NCI-H187 treated with DMSO at 0.1 percent for 48 hours (cell line): ENCODE results near the gene MAP1S.

Experiments used
- DNase-seq: peaks from one replicate; lab custom pipeline; 2025; lab: John Stamatoyannopoulos, UW

MAP1S gene

DNA sequence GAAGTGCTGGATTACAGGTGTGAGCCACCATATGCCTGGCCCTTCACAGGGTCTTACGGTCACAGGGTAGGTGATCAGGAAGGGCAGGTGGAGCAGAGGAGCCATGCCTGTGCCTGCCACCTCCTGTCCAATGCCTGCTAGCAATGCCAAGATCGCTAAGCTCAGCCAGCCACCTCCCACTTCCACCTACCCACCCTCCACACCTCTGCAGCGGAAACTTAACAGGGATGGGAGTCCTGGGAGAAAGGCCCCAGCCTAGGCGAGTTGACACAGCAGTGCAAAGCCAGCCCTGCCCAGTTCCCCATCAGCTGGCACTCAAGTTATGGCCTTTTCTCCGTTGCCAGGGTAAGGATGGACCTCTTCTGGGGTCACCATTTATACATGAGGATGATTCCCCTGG lies 16.1 kb downstream of the MAP1S start:
- DNase-seq, result no peak

DNA sequence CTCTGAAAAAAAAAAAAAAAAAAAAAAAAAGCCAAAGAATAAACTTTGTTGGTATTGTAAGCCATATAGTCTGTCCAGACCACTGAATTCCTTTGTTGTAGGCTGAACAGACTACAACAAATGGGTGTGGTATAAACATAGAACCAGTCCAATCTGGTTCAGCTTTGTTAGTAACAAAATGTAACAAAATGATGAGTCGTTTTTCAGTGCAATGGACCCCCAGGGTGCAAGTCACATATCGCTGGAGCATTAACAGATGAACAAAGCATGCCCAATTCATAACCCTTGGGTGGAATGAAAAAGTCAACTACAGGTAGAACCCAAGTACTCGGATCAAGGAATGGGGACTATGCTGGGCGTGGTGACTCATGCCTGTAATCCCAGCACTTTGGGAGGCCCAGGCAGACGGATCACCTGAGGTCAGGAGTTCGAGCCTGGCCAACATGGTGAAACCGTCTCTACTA lies 18.4 kb downstream of the MAP1S start:
- no peak for DNase-seq

DNA sequence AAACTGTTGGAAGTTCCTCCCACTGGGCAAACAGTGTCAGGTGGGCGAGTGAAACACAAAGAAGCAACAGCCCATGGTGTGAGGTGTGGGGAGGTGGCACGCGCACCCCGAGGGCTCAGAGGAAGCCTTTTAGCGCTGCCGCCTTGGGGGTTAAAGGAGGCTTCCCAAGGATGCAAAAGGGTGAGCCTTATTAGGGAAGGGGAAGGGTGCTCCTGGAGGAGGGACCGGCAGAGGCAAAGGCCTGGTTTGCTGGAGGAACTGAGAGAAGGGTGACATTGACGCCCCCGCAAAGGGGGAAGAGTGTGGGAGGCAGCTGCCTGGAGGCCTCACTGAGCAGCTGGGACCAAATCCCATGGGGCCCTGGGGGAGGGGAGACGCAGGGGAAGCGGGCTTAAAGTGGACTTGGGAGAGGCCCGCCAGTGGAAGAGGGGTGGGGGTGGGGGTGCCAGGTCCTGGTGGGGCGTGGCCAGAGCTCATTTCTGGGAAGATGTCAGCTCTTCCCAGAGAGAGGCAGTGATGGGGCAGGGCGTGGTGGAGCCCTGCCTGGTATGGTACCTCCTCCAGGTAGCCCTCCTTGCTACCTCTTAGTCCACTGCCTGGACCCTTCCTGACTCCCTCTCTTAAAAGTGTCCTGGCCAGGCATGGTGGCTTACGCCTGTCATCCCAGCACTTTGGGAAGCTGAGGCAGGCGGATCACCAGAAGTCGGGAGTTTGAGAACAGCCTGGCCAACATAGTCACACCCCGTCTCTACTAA lies 20.0 kb downstream of the MAP1S start:
- no peak for DNase-seq

DNA sequence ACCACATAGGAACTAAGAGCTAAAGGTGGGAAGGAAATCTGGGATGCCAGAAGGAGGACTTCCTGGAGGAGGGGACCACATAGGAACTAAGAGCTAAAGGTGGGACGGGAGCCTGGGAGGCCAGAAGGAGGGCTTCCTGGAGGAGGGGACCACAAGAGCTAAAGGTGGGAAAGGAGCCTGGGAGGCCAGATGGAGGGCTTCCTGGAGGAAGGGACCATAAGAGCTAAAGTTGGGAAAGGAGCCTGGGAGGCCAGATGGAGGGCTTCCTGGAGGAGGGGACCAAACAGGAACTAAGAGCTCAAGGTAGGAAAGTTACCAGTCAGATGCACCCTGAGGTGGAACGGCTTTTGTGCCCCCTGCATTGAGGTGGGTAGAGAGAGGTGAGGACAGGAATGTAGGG lies 22.2 kb downstream of the MAP1S start:
- no peak for DNase-seq

DNA sequence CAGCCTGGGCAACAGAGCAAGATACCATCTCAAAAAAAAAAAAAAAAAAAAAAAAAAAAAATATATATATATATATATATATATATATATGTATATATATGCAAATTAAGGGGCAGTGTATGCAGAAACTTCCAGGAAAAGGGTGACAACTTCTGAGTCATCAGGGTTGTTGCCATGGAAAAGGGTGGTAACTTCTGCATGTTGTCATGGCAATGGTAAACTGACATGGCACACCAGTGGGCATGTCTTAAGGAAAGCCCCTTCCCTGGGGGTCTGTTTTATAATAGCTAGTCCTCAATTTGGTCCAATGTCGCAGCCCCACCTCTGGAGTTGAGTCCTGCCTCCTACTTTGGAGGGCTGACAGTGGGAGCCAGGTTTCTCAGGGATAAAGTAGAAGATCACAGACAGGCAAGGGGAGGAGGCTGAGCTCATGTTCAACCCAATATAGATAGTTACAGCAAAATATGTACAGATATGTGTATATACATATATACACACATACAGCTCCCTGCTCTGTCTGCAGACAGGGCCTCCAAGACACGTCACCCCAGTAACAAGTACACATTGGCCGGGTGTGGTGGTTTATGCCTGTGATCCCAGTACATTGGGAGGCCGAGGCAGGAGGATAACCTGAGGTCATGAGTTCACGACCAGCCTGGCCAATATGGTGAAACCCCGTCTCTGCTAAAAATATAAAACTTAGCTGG lies 24.7 kb downstream of the MAP1S start:
- no peak for DNase-seq

DNA sequence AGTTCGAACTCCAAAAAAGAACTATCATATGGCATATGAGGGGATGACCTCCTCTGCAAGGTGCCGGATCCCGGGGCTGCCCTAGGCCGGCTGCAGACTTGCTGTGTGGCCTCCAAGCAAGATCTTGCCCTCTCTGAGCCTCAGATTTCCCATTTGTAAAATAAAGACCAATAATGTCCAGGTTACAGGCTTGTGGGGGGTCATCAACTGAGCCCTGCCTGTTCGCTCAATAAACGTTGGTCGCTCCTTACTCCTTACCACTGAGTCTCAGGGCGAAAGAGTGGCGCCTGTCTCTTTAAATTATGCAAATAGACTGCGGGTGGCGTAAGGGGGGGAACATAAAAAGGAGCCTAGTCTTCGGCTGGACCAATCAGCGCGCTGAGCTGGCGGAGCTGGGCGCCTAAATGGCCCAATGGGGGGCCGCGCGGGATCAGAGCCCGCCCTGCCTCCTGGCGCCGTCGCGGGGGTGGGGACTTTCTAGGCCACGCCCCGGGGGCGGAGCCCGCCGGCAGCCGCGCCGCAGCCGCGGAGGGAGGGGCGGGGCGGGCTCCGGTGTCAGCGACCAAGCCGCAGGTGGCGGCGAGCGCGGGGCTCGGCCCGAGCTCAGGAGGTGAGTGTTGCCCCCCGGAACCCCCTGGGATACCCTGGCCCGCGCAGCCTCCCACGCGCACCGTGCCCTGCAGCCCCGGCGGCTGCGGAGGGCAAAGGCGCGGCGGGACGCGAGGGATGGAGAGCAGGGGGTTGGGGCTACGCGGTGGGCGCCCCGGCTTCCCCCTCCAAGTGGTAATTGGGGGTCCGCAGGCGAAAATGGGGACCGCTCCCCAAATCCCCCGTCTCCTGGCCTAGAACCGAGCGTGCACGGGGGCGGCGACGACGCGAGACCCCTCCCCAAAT lies 28.2 kb downstream of the MAP1S start:
- DNase-seq, result peak; percentile 10

DNA sequence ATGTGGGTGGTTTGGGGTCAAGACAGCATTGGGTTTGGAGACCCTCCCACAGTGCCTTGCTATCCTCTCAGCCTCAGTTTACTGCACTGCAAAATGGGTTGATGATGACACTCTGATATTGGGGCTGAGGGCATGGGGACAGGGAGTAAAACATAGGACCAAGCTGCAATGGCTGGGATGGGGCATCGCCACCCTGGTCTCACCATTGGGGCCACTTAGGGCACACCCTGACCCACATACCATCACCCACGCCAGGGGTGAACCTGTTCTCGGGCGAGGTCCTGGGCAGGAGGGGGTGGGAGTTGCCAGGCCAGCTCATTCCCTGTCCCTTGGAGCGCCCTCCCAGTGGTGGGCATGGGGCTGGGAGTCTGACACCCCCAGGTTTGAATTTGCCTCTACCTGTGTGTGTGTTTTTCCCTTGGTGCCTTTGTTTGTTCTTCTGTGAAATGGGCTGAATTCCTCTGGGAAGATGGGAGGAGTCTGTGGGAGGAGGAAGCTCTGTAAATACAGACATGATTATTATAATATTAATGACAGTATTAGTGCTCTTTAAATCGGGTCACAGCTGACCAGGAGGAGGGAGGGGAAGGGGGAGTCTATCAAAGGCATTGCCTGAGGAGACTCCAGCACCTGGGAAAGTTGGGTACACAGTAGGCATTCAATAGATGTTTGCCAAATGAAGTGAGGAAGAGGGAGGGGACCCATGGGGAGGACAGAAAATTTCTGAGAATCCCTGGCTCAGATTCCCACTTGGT lies 29.8 kb downstream of the MAP1S start:
- no peak for DNase-seq

DNA sequence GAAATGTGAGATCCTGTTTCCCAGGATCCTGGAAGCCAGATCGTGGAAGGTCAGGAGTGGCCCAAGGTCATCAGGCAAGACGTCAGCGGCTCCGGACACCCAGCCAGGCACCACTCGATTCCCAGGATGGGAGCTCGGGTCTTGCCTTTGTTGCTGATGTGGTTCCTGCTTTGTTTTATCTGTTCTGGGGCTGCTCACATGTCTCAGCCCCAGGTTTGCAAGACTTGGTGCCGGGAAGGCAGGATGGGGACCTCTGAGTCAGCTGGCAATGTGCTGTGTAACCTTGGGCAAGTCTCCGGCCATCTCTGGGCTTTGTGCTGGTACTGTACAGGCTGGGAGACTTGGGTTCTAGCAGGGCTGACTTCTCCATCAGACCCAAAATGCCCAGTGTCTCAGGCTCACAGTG lies 30.6 kb downstream of the MAP1S start:
- DNase-seq, result no peak

DNA sequence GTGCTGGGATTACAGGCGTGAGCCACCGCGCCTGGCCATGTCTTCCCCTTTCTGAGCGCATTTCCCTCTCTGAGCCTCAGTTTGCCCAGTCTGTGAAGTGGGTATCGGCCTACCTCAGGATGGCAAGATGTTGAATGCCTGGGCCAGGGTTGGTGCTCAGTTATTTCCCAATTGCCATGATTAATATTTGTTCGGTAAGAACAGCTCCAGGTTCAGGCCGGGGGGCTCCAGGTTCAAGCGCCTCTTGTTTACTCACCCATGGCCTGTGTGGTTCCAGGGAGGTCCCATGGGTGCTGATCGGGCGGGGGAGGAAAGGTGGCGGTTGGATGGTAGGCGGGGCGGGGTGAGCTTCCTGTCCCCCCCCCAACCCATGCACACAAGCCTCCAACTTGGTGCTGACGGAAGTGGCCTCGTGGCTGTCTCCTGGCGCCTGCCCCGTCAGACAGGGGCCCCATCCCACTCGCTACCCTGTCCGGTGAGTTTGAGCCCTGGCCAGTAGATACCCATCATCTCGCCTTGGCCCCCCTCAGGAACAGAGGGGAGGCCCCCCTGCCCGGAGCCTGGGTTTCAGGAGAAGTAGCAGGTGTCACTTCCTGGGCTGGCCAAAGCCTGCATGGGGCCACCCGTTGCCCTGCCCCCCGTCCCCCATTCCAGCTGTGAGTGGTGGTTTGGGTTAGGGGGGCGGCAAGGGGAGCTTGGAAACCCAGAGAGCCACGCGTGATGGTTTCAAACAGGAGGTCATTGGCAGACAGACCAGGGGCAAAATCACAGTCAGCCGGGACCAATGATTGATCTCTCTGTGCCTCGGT lies 32.0 kb downstream of the MAP1S start, which contains the start of gene FCHO1:
TSS of gene FCHO1 (plus strand) at position 375 of the 809 bp plus-strand sequence. CDS start 3,688 bp downstream, outside the sequence.
- no peak for DNase-seq

DNA sequence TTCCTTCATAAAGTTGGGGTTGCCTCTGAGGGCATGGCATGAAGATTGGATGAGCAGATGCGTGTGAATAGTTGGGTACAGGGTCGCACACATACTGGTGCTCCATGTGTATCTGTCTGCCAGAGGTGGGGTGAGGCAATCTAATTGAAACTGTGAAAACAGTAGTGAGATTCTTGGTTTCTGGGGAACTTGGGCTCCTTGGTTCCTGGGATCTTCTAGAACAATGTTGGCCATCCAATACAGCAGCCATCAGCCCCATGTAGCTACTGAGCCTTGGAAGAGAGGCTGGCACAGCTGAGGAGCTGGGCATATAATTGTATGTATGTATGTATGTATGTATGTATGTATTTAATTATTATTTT lies 32.6 kb downstream of the MAP1S start:
- no peak for DNase-seq

DNA sequence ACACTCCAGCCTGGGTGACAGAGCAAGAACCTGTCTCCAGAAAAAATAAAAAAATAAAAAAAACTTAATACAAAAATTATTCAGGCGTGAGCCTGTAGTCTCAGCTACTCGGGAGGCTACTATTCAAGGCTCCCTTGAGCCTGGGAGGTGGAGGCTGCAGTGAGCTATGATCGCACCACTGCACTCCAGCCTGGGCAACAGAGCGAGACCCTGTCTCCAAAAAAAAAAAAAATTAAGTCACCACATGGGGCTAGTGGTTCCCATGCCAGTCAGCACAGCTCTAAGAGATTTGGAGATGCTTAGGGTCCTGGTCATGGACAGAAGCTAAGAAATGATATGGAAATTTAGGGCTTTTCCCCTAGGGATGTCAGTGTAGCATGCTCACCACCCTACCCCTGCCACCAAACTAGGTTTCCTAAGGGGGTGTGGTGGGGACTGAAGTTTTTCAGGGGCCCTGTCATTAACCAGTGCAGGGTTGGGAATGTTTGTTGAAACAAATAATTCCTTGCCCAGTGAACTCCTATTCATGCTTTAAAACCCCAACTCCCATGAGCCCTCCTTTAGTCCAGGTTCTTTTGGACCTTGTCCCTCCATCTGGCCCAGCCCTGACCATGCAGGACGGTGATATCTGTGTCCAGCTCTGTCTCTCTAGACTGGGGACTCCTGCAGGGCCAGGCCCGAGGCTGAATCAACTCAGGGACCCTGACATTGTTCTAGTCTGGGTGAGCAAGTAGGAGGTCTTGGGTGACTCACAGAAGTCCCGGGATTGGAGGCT lies 33.8 kb downstream of the MAP1S start:
- no peak for DNase-seq

DNA sequence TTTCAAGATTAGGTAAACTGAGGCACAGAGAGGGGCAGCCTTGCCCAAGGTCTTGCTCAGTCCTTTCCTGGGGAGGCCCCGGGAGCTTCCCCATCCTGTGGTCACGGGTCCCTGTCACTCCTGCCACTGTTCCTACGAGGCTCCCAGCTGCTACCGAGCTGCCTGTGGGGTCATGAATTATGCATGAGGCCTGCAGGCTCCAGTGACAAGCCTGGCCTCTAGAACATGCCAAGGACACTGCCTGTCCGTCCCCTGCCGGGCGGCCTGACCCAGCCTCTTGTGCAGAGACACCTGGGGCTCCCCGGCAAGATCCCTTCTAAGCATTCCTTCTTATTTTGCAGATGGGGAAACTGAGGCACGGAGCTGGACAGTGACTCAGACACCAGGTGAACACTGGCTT lies 34.7 kb downstream of the MAP1S start:
- no peak for DNase-seq

DNA sequence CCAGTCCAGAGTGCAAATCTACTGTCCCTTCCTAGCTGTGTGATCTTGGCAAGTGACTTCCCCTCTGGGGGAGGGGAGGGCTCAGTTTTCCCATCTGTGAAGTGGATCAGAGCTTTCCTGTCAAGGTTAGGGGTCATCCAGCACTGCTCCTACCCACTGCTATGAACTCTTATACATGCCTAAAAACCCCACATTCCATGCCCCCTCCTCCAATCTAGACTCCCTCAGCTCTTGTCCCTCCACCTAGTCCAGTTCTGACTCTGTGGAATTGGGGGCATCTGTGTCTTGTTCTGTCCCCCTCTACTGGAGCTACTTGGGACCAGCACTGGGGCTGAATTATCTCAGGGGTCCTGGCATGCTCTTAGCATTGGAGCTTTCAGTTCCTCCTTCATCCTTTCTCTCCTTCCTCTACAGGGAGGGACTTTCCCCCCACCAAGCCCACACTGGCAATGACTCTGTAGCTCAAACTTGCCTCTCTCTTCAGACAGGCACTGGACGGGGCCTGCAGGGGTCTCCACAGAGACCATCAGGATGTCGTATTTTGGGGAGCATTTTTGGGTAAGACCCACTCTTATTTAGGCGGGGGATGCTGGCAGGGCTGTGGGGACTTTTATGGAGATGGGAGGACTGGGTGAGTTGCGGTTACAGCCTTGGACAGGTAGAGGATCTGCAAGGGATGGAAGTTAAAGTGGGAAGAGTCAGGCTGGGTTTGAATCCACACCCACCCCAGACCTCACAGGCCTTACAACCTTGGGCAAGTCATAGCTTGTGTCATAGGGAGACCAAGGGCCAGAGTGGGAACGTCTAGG lies 35.6 kb downstream of the MAP1S start:
- DNase-seq, result no peak

DNA sequence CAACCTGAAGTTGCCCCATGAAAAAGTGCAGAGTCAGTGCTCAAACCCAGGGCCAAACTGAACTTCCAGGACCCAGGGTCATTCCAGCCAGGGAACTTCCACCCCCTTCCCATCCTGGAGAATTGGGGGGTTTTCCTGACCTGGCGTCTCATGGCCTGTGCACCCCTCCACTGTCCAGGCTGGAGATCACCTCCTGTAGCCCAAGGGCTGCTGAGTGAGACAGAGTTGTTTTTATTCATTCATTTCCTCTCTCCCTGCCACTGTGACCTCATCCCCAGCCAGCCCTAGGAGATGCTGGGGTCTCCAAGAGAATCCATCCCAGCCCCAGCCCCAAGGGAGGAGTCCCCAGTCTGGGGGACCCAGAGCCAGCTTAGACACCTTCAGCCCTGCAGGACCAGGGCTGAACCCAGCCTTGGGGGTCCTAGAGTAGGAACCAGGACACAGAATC lies 36.2 kb downstream of the MAP1S start:
- no peak for DNase-seq

DNA sequence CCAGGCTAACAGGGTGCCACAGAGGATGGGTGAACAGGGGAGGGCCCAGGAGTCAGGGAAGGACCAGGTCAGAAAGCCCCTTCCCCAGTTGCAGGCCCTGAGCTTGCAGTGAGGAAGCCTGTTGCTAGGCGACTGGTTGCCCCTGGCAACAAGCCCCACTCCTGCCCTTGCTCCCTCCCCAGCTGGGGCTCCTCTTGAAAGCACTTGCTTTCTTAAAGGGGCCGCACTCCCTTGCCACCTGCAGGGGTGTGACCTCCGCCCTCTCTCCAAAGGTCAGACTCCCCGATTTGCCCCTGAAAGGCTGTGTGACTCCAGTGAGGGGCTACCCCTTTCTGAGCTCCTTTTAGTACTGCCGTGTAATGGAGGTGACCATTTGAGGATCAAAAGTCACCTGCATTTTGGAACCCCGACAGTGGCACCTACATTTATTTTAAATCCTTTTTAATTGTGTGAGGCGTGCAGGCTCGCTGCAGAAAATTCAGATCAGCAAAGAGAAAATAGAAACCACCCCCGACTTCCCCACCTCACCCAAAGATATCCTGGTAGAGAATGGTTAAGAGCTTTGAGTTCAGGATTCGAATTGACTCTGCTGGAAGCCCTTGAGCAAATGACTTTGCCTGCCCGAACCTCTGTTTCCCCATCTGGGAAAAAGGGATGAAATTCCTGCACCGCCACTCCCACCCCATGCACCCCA lies 36.8 kb downstream of the MAP1S start:
- no peak for DNase-seq

DNA sequence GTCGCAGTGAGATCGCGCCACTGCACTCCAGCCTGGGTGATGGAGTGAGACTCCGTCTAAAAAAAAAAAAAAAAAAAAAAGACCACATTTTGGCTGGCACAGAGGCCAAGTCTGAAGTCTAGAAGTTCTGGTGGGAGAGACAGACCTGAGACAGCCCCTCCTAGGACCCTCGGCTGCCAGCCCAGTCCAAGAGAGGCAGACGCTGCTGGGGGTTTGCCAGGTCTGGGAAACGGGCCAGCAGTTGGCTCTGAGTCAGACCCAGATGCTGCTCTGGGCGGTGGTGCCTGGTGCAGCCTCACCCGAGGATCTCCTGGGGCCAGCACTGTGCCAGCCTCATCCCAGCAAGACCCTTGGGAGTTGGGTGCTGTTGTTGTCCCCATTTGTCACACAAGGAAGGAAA lies 37.8 kb downstream of the MAP1S start:
- no peak for DNase-seq

DNA sequence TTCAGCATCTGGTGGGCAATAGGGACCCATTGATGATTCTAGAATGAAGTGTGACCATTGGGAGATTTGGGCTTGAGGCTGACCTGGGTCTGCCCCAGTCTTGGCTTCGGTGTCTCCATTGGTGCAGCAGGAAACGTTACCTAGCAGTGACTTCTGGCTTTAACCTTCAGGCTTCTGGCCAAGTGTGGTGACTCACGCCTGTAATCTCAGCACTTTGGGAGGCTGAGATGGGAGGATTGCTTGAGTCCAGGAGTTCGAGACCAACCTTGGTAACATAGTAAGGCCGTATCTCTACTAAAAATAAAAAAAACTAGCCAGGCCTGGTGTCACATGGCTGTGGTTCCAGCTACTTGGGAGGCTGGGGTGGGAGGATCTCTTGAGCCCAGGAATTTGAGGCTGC lies 39.2 kb downstream of the MAP1S start:
- no peak for DNase-seq

DNA sequence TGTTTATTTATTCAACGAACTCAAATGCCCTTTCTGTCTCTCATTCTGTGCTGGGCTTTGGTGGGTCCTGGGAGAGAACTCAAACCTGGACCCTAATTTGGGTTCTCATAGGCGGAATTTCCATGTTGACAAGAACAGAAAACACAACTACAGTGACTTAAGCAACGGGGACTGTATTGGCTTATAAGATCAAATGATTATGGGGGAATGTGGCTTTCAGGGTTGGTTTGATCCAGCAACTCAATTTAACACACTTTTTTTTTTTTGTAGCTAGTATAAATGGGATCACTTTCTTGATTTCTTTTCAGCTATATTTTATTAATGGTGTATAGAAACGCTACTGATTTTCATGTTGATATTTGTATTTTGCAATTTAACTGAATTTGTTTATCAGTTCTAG lies 41.9 kb downstream of the MAP1S start:
- DNase-seq, result no peak
